ENCODE data around the gene C4BPB.

DNA sequence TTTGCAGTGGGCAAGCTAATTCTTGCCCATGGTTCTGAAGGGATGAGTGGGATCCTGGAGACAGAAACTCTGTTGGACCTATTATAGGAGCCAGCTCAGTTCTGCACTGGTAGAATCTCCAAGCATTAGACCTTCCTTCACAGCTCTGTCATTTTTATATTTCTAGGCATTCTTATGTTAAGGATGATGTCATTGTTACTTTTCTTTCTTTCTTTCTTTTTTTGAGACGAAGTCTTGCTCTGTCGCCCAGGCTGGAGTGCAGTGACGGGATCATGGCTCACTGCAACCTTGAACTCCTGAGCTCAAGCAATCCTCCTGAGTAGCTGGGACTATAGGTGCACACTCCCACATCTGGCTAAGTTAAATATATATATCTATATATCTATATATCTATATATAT lies 28.1 kb upstream of the C4BPB start:
- TF ChIP-seq EZH2 (IDR thresholded peaks at IDR 0.05; ENCODE audit: insufficient read depth, low read length): no peak
- TF ChIP-seq, protein P1, sequence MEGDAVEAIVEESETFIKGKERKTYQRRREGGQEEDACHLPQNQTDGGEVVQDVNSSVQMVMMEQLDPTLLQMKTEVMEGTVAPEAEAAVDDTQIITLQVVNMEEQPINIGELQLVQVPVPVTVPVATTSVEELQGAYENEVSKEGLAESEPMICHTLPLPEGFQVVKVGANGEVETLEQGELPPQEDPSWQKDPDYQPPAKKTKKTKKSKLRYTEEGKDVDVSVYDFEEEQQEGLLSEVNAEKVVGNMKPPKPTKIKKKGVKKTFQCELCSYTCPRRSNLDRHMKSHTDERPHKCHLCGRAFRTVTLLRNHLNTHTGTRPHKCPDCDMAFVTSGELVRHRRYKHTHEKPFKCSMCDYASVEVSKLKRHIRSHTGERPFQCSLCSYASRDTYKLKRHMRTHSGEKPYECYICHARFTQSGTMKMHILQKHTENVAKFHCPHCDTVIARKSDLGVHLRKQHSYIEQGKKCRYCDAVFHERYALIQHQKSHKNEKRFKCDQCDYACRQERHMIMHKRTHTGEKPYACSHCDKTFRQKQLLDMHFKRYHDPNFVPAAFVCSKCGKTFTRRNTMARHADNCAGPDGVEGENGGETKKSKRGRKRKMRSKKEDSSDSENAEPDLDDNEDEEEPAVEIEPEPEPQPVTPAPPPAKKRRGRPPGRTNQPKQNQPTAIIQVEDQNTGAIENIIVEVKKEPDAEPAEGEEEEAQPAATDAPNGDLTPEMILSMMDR (IDR thresholded peaks at IDR 0.05; ENCODE audit: insufficient read depth, low read depth, low read length): no peak

Measured in astrocyte (in vitro differentiated cells and primary cell).